Stimulated activated CD4-positive, alpha-beta T cell treated with anti-CD3 and anti-CD28 coated beads, Interleukin-4, amount 100 ng/mL, for 4 hours (primary cell): ENCODE data around the gene NFYC.
"Not testable (repeated sequence)": the region's sequence is repeated elsewhere in the genome, so short reads cannot be mapped to it uniquely, and the experiment has no call there.

Experiments
- DNase-seq, 2 experiments: peaks; one replicate each; pipeline ENCODE4 v3.0.0-alpha.2; 2020

The NFYC gene

DNA sequence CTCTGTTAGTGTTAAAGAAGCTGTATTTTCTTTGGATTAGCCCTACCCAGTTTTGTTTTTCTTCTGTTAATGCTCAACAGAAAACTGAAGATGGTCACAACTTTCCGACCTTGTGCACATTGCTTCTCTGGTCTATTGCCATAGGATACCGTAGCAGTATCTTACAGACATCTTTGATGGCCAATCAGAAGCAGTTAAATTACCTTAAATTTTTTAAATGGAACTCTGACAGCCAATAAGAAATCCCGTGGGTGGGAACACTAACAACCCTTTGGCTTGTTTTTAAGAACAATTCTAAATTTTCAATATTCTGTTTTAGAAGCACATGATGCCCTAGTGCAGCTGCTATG, 17.2 kb downstream of the NFYC start:
- DNase-seq, result no peak

DNA sequence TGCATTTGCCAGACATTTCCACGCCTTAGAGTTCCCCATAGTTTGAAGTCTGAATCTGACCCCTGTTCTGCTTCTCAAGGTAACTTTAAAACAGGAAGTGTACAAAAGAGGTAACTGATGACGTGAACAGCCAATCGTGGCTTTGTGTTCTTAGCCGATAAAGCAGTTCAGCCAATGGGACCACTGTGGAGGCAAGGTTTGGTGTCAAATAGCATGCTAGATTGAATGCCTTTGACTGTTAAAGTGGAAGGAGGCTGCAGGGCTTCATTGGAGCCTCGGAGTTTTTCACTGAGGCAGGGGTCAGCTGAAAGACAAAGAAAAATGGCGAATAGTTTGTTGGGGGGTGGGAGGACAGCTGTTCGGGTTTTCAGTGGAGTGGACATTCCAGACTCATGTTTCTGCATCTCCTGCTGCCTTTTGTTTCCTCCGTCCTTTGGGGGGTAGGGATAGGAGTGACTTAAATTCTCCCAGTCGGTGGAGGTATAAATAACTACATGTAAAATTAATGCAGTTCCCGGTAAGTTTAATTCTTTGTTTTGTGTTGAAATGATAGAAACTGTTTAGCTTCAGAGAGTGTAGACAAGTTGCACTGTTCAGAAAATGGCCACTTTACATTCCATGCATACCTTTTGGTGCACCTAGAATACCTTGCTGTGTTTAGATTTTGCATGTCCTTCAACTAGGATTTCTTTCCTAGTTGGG, 17.7 kb downstream of the NFYC start:
- DNase-seq, result peak; percentile 38 to 69

DNA sequence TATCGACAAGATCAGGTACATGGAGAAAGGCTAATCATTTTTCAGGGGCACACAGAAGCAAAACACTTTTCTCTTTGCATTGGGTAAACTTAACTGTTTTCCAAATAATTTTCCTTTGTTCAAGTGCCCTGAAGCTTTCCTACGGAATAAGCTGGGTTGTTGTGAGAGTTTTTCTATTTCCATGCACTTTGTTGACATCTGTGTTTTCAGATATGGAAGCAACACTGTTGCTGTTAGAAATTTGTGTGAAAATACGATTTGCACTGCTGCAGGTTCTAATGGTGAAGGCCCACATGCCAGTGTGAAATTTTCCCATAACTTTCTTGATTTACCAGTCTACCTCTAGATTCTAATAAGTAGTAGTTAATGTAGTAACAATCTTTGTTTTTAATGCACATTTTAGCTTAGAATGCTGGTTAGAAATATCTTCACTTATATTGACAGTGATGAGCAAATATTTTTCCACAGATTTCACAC, 18.3 kb downstream of the NFYC start:
- no peak for DNase-seq

DNA sequence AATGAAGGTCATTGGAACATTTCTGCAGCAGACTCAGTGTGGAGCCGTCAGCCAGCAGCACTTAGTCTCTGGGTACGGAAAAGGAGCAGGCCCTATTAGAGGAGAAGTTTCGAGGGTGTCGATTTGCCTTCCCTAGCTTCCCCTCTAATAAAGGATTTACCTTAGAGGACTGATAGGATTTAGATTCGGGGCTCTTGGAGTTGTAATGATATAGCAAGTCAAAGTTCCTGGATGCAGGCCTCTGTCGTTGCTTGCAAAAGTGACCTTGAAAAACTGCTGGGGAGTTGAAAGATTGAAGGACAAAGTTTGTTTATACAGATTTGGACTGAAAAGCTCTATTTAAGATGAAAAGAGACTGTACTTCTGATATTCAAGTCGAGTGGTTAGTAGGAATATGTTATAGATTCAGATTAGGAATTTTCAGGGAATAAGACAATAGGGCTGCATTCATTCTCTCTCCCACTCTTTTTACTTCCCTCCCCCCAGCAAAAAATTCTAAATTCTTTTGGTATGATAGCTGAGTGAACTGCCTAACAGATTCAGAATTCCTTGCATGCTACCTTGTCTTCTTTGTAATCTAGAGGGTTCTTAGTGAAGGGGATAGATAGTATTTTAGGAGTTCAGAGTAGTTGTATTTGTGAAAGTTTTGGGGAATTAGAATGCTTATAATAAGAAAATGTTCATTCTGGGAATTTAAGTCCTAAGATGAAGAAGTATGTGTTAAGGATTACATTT, 19.2 kb downstream of the NFYC start:
- no peak for DNase-seq

DNA sequence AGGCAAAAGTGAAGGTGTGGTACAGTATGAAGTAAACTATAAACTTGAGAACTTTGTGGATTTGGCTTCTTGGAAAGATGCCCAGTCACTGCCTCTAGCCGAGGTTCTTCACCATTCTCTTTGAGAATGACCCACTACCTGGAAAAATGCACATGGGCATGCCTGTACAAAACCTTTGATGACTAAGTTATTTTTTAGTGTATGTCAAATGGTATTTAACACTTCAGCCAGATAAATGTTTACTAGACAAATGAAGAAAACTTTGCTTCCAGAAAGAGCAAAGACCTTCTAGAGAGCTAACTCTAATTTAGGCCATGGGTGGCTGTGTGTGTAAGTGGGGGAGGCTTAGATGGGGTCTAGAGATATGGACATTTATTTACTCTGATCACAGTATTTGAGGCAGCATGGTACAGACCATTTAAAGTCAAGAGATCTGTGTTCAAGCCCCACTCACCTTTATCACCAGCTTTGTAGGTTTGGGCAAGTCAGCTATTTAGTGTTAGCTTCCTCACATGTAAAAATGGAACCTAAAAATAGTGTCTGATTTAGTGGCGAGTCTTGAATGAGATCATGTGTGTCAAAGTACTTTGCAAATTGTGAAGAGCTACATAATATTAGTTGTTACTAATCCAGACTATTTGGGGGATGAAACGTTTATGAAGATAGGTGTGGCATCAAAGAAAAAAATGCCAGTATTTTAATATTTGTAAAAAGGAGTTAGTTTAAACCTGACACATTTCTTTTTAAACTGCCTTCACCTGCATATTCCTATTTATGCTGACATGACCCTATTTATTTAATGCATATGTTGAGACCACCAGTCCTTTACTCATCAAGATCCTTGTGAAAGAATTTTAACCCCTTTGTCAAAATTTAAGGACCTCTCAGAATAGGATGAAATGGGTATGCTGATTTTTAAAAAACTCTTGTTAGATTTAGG, 20.2 kb downstream of the NFYC start:
- DNase-seq, result no peak

DNA sequence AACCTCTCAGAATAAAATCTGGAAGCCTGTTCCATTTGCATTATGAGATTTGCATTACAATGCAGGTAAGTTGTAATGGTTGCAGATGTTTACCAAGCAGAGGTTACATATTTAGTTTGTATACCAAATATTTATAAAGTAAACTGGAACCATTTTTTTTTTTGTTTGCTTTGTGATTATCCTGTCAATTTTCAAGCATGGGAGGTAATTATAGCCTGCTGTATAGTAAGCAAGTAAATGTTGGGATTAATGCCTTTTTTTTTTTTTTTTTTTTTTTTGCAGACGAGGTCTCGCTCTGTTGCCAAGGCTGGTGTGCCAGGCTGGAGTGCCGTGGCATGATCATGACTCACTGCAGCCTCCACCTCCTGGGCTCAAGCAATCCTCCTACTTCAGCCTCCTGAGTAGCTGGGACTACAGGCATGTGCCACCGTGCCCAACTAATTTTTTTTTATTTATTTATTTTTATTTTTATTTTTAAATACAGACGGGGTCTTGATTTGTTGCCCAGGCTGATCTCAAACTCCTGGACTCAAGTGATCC, 21.0 kb downstream of the NFYC start:
- DNase-seq, result no peak

DNA sequence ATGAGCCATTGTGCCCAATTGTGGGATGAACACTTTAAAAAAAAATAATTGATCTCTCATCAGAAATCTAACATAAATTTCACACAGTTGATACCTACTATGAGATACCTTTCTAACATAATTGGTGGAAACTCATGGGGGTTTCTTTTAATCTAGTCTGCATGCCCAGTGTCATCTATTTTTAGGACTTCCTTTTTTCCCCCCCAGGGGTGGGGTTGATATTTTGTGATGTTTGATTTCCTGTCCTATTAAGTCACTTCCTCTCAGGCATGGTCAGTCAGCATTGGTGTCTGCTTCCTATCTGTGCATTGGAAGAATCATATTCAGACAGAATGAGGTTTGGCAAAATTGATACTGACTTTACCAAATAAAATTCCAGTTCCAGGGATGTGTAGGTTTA, 21.5 kb downstream of the NFYC start:
- no peak for DNase-seq

DNA sequence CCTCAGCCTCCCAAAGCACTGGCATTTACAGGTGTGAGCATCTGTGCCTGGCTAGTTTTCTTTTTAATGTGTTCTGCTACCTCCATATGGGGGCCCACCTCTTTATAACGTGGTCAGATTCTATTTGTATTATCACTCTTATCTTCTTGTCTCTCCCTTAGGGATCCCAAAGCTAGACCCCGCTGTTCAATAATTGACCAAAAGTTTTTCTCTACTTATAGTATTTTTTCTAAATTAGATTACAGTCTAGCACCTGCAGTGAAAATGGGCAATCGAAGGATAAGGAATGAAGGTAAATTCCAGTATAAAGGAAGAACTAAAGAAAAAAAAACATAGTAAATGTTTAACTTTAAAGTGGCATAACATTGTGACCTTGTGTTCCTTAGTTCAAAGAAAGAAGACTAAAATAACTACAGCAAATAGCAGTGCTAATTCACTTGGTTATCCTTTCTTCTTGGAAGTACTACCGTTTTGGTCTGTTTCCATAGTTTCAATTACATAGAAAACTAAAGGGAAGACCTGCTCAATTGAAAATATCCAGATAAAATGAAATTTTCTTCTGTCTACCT, 24.1 kb downstream of the NFYC start:
- DNase-seq, result no peak

DNA sequence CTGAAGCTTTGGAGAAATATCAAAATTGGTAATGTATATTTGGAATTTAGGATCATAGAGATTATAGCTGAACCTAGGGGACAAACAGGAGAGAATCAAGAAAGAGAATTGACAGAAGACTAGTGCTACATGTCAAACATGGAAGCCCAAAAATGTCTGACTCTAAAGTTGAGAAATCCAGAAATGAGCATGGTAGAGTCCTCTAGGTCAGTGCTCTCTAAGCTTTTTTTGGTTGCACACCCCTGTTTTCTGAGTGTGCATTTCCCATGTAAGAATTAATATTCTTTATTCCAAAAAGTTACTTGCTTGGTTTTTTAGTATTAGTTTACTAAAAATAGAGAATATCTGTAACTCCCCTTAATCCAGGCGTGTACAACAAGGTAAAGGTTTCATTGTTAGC, 25.6 kb downstream of the NFYC start:
- DNase-seq, result no peak

DNA sequence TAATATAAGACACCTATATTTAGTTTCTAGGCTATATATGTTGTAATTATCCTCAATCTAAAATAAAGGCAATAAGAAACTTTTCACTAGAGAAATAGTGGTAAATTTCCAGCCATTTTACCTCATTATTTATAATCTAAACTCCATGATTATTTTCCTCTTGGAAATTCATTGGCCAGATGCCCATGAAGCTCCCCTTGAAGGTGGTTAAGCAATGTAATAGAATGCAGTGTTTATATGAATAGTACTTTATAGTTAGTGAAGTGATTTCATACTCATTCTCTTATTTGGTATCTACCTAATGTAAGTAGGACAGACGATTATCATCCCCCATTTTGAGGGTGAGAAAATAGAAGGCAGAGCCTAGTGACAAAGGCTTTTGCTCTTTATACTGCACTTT, 26.5 kb downstream of the NFYC start:
- DNase-seq, result no peak

DNA sequence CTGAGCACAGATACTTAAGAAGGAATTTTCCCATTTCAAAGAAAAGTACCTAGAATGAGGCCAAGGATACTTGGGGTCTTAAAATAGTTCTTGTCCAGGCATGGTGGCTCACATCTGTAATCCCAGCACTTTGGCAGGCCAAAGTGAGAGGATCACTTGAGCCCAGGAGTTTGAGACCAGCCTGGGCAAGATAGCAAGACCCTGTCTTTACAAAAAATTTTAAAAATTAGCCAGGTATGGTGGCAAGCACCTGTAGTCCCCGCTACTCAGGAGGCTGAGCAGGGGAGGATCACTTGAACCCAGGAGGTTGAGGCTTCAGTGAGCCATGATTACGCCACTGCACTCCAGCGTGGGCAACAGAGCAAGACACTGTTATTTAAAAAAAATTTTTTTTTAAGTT, 29.0 kb downstream of the NFYC start:
- DNase-seq, result no peak

DNA sequence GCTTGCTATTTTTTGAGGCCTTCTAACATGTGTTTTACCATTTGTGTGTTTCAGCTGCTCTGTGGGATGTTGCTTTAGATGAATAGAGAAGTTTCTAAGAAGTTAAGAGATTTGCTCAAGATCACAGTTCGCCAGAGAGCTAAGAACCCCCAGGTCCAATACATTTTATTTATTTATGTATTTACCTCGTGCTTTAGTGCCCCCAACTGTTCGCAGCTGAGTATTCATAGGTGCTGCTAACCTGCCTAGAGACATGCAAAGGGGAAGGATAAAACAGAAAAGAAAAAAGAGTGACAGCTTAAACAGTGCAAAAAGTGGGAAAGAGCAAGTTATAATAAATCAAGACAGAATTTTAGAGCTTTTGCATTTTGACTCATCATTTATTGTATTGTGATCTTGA, 31.1 kb downstream of the NFYC start:
- DNase-seq, result no peak

DNA sequence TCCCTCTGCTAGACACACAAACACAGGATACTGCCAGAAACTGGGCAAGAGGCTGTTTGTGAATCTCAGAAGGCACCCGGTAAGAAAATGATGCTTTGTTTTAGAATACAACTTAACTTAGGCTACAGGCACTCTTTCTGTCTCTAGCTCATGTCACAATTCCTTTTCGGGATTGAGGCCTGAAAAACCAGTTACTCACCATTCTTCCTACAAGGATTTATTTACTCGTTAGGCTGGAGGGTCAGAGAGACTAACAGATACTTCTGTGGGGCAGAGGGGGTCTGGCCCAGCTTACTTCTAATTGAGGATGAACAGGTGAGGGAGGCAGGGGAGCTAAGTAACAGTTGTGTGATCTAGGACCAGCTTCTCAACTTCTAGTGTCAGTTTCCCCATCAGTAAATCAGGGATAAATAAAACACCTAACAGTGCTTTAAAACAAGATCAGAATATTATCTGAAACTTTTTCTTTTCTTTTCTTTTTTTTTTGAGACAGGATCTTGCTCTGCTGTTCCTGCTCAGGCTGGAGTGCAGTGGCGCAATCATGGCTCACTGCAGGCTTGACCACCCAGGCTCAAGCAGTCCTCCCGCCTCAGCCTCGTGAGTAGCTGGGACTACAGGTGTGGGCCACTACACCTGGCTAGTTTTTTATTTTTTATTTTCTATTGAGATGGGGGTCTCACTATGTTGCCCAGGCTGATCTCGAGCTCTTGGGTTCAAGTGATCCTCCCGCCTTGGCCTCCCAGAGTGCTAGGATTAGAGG, 31.9 kb downstream of the NFYC start:
- no peak for DNase-seq

DNA sequence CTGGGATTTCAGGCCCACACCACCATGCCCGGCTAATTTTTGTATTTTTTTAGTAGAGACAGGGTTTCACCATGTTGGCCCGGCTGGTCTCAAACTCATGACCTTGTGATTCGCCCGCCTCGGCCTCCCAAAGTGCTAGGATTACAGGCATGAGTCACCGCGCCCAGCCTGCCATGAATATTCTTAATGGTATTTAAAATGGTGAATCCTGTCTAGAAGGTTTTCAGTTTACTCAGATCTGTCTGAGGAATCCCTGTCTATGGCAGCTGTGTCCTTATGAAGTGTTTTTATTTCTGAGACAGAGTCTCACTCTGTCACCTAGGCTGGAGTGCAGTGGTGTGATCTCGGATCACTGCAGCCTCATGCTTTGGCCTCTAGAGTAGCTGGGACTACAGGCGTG, 36.2 kb downstream of the NFYC start:
- not testable (repeated sequence) for DNase-seq

DNA sequence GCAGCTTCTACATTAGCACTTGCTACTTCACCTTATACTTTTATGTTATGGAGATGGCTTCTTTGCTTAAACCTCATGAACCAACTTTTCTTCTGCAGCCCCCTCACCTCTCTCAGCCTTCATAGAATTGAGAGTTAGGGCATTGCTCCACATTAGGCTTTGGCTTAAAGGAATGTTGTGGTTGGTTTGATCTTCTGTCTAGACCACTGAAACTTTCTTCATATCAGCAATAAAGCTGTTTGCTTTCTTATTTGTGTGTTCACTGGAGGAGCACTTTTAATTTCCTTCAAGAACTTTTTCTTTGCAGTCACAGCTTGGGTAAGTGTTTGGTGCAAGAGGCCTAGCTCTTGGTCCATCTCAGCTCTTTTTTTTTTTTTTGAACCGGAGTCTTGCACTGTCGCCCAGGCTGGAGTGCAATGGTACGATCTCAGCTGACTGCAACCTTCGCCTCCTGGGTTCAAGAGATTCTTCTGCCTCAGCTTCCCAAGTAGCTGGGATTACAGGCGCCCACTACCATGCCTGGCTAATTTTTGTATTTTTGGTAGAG, 37.9 kb downstream of the NFYC start:
- DNase-seq, result not testable (repeated sequence)

DNA sequence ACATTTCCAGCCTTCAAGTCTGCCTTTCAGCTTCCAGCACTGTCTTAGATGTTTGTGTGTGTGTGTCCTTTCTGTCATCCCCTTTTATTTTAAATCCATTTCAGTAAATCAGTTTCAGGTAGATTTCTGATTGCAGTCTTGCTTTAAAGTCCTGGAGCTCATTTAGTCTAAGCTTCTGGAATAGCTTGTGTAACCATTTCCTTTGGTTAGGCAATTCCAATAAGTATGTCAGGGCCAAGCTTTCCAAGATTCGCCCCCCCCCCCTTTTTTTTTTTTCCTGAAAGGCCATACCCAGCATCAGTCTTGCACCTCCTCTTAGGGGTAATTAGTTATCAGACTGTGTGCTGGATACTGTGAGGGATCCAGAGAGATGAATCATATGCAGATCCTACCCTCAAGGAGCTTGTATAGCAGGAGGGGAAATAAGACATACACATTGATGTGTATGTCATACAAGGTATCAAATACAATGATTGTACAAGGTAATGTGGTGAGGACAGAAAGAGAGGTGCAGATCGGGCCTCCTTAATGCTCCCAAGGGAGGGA, 41.3 kb downstream of the NFYC start:
- no peak for DNase-seq

DNA sequence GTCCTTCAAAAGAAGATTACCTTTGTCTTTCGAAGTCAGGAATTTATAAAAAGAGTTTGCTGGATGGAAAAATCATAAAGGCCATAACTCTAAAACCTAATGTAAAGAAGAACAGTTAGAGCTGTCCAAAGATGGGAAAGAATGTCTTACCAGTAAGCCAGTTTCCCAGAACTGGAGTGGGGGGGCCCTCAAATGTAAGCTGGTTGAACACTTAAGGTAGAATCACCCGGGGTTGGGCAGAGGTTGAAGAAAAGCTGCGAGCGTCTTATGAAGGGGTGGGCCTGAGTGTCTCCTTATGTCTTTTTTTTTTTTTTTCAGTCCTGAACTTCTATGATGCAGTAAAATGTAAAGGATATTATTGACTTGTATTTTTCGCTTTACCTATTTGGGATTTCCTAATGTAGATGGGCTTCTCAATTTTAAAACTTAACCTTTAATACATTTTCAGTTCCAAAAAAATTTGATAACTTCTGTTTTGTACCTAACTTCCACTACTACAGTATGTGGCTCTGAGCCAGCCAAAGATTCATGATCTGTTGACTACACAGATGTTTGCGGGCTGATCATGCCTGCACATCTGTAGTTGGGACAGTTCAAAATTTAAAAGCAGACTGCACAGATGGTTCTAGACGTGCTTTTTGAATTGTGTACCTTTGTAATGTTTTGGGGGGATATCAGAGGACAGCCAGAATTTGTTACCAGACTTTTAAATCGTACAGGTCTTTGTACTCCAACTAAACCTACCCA, 43.6 kb downstream of the NFYC start:
- no peak for DNase-seq

DNA sequence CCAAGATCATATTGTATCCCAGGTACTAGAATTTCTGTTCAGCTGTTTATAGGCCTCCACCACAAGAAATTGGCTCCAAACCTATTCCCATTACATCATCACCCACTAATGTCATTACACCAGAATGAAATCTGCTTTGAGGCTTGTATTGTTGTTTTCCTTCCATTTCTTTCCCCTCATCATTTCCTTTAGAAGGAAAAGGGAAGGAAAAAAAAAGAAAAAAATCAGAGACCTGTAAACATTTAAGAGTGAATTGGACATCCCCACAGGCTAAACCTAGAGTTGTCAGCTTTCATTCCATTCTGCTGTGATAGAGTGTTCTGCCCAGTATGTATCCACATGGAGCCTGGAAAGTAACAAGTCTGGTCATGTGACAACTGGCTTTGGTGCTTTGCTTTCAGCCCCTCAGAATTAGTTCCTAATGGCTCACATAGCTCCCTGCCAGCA, 44.6 kb downstream of the NFYC start:
- no peak for DNase-seq

DNA sequence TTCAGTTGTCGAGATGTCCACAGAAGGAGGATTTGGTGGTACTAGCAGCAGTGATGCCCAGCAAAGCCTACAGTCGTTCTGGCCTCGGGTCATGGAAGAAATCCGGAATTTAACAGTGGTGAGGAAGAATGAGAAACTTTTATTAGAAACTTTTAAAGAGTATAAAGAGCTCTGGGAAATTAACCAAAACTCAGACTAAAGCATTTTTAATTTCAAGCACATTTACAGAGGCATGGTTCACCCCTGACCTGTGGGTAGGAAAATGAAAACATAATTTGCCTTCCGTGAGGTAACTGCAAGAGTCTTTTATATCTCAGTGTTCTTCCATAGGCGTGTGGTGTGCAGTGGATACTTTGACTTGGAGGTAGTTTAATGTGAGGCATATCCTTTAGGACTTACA, 47.3 kb downstream of the NFYC start:
- no peak for DNase-seq

DNA sequence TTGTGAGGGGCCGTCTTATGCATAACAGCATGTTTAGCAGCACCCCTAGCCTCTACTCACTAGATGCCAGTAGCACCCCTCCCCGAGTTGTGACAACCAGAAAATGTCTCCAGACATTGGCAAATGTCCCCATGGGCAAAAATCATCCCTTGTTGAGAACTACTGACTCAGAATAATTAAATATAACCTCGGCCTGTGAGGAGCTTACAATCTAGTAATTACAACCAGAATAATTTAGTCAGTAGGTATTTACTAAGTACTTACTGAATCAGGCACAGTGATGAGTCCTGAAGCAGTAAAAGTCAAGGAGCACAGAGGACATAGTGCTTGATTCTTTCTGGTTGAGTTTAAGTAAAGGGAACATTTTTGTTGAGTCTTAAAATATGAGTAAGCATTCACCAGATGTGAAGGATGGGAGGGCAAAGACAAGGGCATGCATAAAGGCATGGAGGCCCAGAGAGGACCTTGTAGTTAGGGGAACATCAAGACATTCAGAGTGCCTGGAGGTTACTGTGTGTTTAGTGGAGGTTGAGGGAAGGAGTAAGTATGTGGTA, 48.0 kb downstream of the NFYC start:
- no peak for DNase-seq
